Measurements from ENCODE around the gene PARG.

DNA sequence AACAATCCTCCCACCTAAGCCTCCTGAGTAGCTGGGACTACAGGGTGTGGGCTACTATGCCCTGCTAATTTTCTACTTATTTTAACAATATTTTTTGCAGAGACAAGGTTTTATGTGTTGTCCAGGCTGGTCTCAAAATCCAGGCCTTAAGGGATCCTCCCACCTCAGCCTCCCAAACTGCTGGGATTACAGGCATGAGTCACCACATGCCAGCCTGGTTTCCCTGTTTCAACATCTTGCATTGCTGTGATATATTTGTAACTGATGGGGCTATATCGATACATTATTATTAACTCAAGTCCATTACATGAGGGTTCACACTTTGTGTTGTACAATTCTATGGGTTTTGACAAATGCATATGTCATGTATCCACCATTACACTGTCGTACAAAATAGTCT, 137.8 kb downstream of the PARG start:
- no peak for TF ChIP-seq RARB (CRISPR knock-in tag; IDR thresholded peaks at IDR 0.05)
- TF ChIP-seq ARNTL (CRISPR knock-in tag; IDR thresholded peaks at IDR 0.05; ENCODE audit: borderline replicate concordance, low read depth): no peak
- TF ChIP-seq, protein P1, sequence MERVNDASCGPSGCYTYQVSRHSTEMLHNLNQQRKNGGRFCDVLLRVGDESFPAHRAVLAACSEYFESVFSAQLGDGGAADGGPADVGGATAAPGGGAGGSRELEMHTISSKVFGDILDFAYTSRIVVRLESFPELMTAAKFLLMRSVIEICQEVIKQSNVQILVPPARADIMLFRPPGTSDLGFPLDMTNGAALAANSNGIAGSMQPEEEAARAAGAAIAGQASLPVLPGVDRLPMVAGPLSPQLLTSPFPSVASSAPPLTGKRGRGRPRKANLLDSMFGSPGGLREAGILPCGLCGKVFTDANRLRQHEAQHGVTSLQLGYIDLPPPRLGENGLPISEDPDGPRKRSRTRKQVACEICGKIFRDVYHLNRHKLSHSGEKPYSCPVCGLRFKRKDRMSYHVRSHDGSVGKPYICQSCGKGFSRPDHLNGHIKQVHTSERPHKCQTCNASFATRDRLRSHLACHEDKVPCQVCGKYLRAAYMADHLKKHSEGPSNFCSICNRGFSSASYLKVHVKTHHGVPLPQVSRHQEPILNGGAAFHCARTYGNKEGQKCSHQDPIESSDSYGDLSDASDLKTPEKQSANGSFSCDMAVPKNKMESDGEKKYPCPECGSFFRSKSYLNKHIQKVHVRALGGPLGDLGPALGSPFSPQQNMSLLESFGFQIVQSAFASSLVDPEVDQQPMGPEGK (CRISPR knock-in tag; IDR thresholded peaks at IDR 0.05; ENCODE audit: borderline replicate concordance): no peak
- TF ChIP-seq ZNF70 (CRISPR knock-in tag; IDR thresholded peaks at IDR 0.05): no peak
- TF ChIP-seq, protein P2, sequence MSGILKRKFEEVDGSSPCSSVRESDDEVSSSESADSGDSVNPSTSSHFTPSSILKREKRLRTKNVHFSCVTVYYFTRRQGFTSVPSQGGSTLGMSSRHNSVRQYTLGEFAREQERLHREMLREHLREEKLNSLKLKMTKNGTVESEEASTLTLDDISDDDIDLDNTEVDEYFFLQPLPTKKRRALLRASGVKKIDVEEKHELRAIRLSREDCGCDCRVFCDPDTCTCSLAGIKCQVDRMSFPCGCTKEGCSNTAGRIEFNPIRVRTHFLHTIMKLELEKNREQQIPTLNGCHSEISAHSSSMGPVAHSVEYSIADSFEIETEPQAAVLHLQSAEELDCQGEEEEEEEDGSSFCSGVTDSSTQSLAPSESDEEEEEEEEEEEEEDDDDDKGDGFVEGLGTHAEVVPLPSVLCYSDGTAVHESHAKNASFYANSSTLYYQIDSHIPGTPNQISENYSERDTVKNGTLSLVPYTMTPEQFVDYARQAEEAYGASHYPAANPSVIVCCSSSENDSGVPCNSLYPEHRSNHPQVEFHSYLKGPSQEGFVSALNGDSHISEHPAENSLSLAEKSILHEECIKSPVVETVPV (CRISPR knock-in tag; IDR thresholded peaks at IDR 0.05): no peak
- no peak for TF ChIP-seq ZC3H10 (CRISPR knock-in tag; IDR thresholded peaks at IDR 0.05)
- TF ChIP-seq ZNF565 (CRISPR knock-in tag; conservative IDR thresholded peaks at IDR 0.05; ENCODE audit: low read depth): no peak

Measured in SK-N-SH treated with all-trans-retinoic acid at 6 μM for 48 hours (cell line).